Muscle layer of colon (tissue), 2 donors: ENCODE measurements around the gene RGS4.
"Not testable (repeated sequence)": the region's sequence is repeated elsewhere in the genome, so short reads cannot be mapped to it uniquely, and the experiment has no call there.

ENCODE experiments used
- H3K27ac ChIP-seq: one replicate; pipeline ENCODE4 v1.7.0; 2013; ENCODE audit warnings: low read depth, mild to moderate bottlenecking, low read length, moderate library complexity
- H3K27me3 ChIP-seq, 2 donors: one replicate each; pipeline ENCODE4 v1.7.0; 2013; ENCODE audit warnings: low read length in 2 of 2, mild to moderate bottlenecking in 2 of 2; ENCODE audit not compliant: insufficient read depth in 2 of 2, control insufficient read depth in 1 of 2
- H3K36me3 ChIP-seq: one replicate; pipeline ENCODE4 v1.7.0; 2013; ENCODE audit warnings: mild to moderate bottlenecking, low read length; ENCODE audit not compliant: insufficient read depth
- H3K4me1 ChIP-seq: one replicate; pipeline ENCODE4 v1.7.0; 2013; ENCODE audit warnings: mild to moderate bottlenecking, low read length; ENCODE audit not compliant: insufficient read depth
- H3K4me3 ChIP-seq, 2 donors: one replicate each; pipeline ENCODE4 v1.7.0; 2013; ENCODE audit warnings: low read length in 2 of 2, low read depth in 1 of 2, mild to moderate bottlenecking in 1 of 2, moderate library complexity in 1 of 2
- H3K9ac ChIP-seq: one replicate; pipeline ENCODE4 v1.7.0; 2013; ENCODE audit warnings: low read length
- H3K9me3 ChIP-seq: one replicate; pipeline ENCODE4 v1.7.0; 2013; ENCODE audit warnings: mild to moderate bottlenecking, low read length
- donor health status: abdominal sarcoma.
- donor health status: Adenocarcinoma of cecum.

RGS4 gene

DNA sequence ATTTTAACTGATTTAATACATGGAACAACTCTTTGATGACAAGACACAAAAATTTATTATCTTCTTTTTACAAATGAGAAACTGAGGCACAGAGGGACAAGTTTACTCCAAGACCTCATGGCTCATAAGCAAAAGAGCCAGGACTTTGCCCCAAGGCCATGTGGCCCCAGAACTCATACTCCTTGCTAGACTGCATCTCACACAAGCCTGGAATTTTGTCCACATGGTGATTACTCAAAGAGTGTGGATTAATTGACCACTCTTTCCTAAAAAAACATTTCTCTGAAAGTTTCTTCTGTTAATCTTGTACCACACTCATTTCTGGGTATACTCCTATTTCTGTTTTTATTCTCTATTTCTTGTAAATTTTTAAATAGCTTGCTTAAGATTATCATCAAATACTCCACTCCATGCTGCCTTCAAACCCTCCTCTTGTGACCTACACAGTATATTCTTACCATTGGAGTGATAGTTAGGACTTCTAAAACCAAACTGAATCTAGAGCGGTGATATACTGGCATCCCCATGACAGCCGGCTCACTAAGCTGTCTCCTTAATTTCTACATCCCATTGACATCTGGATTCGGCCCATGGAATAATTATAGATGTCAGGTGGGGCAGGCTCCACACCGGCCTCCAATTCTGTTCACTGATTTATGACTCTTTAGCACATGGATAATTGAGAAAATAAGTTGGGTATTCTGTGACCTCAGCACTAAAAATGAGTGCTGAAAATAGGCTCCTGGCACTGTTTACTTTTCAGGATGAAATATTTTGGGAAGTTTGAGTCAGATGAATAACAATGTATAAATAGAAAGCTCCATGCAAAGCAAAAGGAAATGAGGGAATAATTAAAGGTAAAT lies 16.1 kb downstream of the RGS4 start:
- H3K4me1 ChIP-seq = peaks cover 8% of the 10 kb centered on the region
- H3K27me3 ChIP-seq = no peaks in the 10 kb centered on the region
- H3K4me3 ChIP-seq = no peak overlapping the region
- no peak overlapping the region for H3K27ac ChIP-seq
- H3K9me3 ChIP-seq = no peaks in the 10 kb centered on the region
- H3K36me3 ChIP-seq = no peaks in the 10 kb centered on the region
- H3K9ac ChIP-seq = no peak overlapping the region

DNA sequence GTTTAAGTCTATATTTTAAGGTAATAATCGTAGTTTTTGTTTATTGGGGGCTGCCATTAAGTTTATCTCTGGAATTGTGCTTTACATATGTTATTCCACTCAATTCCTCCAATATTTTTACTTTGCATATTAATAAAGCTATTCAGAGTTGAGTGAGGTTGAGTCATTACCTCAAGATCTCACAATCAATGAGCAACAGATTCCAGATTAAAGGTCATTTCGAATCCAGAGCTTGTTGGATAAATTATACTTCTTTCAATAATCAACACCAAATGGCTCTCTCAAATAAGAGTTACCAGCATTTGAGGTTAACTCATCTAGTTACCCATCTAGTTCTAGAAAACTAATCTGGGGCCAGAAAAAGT lies 16.7 kb downstream of the RGS4 start:
- H3K4me3 ChIP-seq = no peak overlapping the region
- no peaks in the 10 kb centered on the region for H3K9me3 ChIP-seq

DNA sequence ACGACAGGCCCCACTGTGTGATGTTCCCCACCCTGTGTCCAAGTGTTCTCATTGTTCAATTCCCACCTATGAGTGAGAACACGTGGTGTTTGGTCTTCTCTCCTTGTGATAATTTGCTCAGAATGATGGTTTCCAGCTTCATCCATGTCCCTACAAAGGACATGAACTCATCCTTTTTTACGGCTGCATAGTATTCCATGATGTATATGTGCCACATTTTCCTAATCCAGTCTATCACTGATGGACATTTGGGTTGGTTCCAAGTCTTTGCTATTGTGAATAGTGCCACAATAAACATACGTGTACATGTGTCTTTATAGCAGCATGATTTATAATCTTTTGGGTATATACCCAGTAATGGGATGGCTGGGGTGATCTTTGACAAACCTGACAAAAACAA lies 20.0 kb downstream of the RGS4 start:
- not testable (repeated sequence) for H3K27me3 ChIP-seq, H3K27ac ChIP-seq, H3K4me1 ChIP-seq, H3K36me3 ChIP-seq, H3K9ac ChIP-seq, H3K4me3 ChIP-seq, H3K9me3 ChIP-seq

More for the DNA sequence above, 16.7 kb downstream of the RGS4 start:
- Histone ChIP-seq H3K27ac (no peak overlapping the region), H3K4me1 (peaks cover 8% of the 10 kb centered on the region), H3K9ac (no peak overlapping the region), H3K27me3 (no peaks in the 10 kb centered on the region), H3K36me3 (no peaks in the 10 kb centered on the region)

DNA sequence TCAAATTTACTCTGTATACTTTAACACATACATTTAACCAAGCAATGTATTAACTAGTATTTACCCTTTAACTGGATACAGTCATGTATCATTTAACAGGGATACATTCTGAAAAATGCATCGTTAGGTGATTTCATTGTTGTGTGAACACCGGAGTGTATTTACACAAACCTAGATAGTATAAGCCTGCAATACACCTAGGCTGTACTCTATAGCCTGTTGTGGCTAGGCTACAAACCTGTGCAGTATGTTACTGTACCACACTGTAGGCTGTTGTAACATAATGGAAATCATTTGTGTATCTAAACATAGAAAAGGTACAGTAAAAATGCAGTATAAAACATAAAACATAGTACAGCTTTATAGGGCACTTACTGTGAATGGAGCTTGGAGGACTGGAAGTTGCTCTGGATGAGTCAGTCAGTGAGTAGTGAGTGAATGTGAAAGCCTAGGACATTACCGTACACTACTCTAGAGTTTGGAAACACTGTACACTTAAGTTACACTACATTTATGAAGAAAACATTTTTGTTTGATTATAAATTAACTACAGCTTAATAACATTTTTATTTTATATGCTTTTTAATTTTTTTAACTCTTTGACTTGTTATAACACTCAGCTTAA lies 21.3 kb downstream of the RGS4 start:
- H3K9me3 ChIP-seq = no peaks in the 10 kb centered on the region

DNA sequence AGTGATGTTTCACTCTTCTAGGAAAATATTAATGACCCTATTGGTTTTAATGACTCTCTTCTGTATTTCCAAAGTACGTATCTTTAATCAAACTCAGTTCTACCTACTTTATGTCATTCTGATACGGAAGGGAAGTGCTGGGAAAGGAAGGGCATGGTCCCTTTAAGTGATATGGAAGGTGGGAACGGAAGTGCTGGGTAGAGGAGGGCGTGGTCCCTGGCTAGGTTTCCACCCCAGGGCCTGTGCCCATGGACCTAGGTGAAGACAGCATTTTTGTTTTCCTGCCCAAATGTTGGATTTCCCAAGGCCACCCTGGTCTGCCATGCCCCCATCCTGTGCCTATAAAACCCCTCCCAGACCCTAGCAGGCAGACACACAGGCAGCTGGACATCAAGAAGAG lies 24.0 kb downstream of the RGS4 start:
- Histone ChIP-seq H3K4me3 (no peak overlapping the region), H3K27ac (no peak overlapping the region), H3K9ac (no peak overlapping the region), H3K4me1 (no peaks in the 10 kb centered on the region), H3K9me3 (no peaks in the 10 kb centered on the region), H3K36me3 (no peaks in the 10 kb centered on the region), H3K27me3 (no peaks in the 10 kb centered on the region)

More for the DNA sequence above, 21.3 kb downstream of the RGS4 start:
- H3K4me3 ChIP-seq = no peak overlapping the region
- no peak overlapping the region for H3K9ac ChIP-seq
- H3K36me3 ChIP-seq = no peaks in the 10 kb centered on the region
- peaks cover 4% of the 10 kb centered on the region for H3K4me1 ChIP-seq
- H3K27ac ChIP-seq = no peak overlapping the region
- no peaks in the 10 kb centered on the region for H3K27me3 ChIP-seq

DNA sequence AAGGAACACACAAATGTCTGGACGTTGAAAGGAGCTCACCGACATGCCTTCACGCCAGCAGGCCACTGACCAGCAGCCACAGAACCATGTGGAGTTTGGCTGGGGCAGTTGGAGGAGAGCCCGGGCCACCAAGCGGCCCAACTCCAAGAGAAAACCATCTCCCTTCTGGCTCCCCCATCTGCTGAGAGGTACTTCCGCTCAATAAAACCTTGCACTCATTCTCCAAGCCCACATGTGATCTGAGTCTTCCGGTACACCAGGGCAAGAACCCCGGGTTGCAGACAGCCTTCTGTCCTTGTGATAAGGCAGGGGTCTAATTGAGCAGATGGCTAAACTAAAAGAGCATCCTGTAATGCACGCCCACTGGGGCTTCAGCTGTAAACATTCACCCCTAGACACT lies 24.4 kb downstream of the RGS4 start:
- H3K9me3 ChIP-seq = no peaks in the 10 kb centered on the region
- no peaks in the 10 kb centered on the region for H3K4me1 ChIP-seq
- no peaks in the 10 kb centered on the region for H3K27me3 ChIP-seq
- H3K27ac ChIP-seq = no peak overlapping the region
- no peak overlapping the region for H3K9ac ChIP-seq
- H3K36me3 ChIP-seq = no peaks in the 10 kb centered on the region
- no peak overlapping the region for H3K4me3 ChIP-seq

DNA sequence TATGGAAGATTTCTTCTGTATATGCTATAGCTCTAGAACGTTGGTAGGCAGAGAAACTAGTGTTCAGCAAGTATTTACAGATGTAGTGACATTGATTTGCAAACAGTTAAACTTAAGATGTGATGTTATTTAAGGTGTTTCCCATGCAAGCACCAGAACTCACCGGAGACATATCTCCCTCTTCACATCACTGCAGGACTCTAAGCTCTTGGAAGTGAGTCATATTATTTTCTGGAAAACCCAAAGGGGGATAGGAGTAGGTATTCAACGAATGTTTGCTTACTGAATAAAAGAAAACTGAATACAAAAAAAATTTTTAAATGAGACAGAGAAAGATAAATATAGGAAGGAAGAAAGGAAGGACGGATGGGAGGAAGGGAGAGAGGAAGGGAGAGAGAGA lies 25.0 kb downstream of the RGS4 start:
- Histone ChIP-seq H3K9me3 (no peaks in the 10 kb centered on the region), H3K4me1 (no peaks in the 10 kb centered on the region), H3K27me3 (no peaks in the 10 kb centered on the region), H3K36me3 (no peaks in the 10 kb centered on the region), H3K4me3 (no peak overlapping the region), H3K9ac (no peak overlapping the region), H3K27ac (no peak overlapping the region)

DNA sequence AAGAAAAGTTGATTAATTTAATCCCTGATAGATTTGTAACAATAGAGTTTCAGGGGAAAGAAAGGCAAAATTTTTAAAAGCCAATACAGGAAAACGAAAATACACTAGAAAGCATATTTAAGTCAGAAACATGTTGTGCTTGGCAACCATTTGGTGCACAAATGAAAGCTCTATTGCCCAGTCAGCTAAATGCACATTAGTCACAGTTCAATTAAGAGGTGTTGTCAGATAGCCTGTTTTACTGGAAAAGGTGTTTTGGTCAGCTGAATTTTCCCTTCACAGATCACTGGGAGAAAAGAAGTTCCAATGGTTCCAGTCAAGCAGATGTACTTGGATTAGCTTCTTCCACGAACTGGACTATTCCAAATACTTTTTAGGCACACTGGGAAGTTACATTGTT lies 25.4 kb downstream of the RGS4 start:
- Histone ChIP-seq H3K9me3 (no peaks in the 10 kb centered on the region), H3K9ac (no peak overlapping the region), H3K4me3 (no peak overlapping the region), H3K36me3 (no peaks in the 10 kb centered on the region), H3K27me3 (no peaks in the 10 kb centered on the region), H3K27ac (no peak overlapping the region), H3K4me1 (no peaks in the 10 kb centered on the region)

DNA sequence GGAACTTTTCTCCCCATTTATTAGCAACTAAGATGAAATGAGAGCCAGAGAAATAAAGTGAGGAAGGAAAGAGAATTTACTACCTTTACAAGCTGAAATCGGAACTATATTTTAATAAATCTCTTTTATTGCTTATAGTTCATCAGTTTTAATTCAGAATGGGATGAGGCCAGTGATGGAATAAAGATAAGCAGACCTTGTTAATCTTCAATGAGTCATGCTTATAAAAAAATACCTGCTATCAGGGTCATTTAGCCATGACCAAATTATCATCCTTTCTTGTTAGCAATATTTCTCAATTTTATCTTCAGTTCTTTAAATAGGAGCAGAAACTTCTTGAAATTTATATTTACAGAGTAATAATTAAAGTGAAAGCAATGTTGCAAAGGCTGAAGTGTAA lies 26.1 kb downstream of the RGS4 start:
- H3K27ac ChIP-seq = no peak overlapping the region
- H3K9ac ChIP-seq = no peak overlapping the region
- H3K27me3 ChIP-seq = no peaks in the 10 kb centered on the region
- no peaks in the 10 kb centered on the region for H3K36me3 ChIP-seq
- H3K9me3 ChIP-seq = no peaks in the 10 kb centered on the region
- H3K4me1 ChIP-seq = no peaks in the 10 kb centered on the region
- no peak overlapping the region for H3K4me3 ChIP-seq

DNA sequence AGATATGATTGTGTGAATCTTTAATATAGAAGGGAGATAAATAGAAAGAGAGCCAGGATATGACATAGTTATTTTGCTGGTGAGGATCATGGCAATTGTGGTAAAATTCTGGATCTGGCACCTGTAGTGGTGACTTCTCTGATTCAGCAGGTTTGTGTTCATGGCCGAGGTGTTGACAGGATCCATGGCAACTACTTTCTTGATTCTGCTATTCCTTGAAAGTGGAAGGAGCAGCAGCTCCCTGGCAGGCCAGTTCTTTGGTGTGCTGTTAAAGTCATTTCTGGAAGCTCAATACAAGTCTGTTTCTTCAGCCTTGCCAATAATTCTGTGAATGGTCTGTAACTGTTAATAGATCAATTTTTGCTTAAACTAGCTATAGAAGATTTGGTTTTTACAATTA lies 33.4 kb downstream of the RGS4 start:
- Histone ChIP-seq H3K4me1 (peaks cover 21% of the 10 kb centered on the region), H3K27ac (no peak overlapping the region), H3K36me3 (no peaks in the 10 kb centered on the region), H3K9me3 (no peaks in the 10 kb centered on the region), H3K27me3 (no peaks in the 10 kb centered on the region), H3K4me3 (no peak overlapping the region), H3K9ac (no peak overlapping the region)

DNA sequence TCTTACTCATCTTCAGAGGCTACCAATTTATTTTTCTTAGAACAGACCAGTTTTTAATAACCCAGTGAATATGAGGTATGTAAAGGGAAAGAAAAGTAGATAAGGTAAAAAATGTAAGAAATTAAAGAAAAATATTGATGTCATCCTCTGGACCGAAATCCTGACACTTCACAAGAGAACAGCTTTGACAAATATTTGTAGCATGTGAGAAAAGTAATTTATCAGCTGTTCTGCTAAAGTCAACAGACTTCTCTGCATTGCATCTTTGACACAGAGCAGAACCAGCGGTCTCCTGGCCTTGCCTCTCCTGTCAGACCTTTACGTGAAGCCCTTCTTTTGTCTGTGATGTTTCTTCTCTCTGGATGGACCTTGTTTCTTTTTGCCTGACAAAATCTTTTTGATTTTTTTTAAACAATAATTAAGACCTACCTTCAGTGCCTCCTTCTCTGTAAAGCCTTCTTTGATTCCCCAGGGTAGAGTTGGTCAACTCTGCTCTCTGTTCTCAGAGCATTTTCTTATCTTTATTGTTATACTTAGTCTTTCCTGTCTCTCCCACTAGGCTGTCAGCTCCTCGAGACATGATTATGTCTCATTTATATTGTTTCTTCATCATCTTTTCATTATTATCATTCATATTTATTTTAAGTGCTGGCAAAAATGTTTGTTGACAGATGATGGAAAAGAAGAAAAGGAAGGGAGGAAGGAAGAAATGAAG lies 35.4 kb downstream of the RGS4 start:
- Histone ChIP-seq H3K27ac (peak overlapping the region; percentile 55), H3K4me3 (no peak overlapping the region), H3K4me1 (peaks cover 21% of the 10 kb centered on the region)

More for the DNA sequence above, 35.4 kb downstream of the RGS4 start:
- Histone ChIP-seq H3K36me3 (no peaks in the 10 kb centered on the region), H3K27me3 (no peaks in the 10 kb centered on the region), H3K9ac (no peak overlapping the region), H3K9me3 (no peaks in the 10 kb centered on the region)
